Keratinocyte (primary cell): ENCODE measurements around the gene STK35. TPM values are rescaled to one million over a fixed set of nuclear protein-coding genes. Genes with fewer than 3 reads are reported as not detected.

Experiments used
- DNase-seq: peaks from one replicate; pipeline ENCODE4 v3.0.0-alpha.2; 2011; ENCODE audit warnings: low read depth, missing footprints, low spot score
- FAIRE-seq: peaks from 2 replicates; lab custom pipeline; 2011; peaks lifted over from hg19 to GRCh38; lab: Jason Lieb, UNC
- H2AFZ ChIP-seq: 2 replicates; pipeline ENCODE4 v1.6.0; 2012; ENCODE audit warnings: low read length, control low read depth, inconsistent platforms; ENCODE audit not compliant: control insufficient read depth
- H3K27ac ChIP-seq: 2 replicates; pipeline ENCODE4 v1.5.1; 2011; ENCODE audit warnings: low read length; ENCODE audit not compliant: control insufficient read depth, insufficient read depth
- H3K27me3 ChIP-seq: 3 replicates; pipeline ENCODE4 v1.6.0; 2011; ENCODE audit warnings: low read length; ENCODE audit not compliant: control insufficient read depth, insufficient read depth; ENCODE audit errors: extremely low read depth
- H3K36me3 ChIP-seq, 2 experiments: 2 replicates in 1 of 2; 3 replicates in 1 of 2; pipeline ENCODE4 v1.5.1; 2011; ENCODE audit warnings: low read length in 2 of 2, mild to moderate bottlenecking in 1 of 2; ENCODE audit not compliant: control insufficient read depth in 2 of 2, insufficient read depth in 2 of 2; ENCODE audit errors: extremely low read depth in 1 of 2
- H3K4me1 ChIP-seq: 3 replicates; pipeline ENCODE4 v1.5.1; 2011; ENCODE audit warnings: low read length; ENCODE audit not compliant: control insufficient read depth, insufficient read depth; ENCODE audit errors: extremely low read depth
- H3K4me2 ChIP-seq: 3 replicates; pipeline ENCODE4 v1.6.0; 2011; ENCODE audit warnings: low read depth, low read length; ENCODE audit not compliant: control insufficient read depth, insufficient read depth; ENCODE audit errors: extremely low read depth
- H3K4me3 ChIP-seq, 3 experiments: fragments of 200-600 bp in 1 of 3; sonication (generic) in 1 of 3; 2 replicates in 2 of 3; 3 replicates in 1 of 3; pipeline ENCODE4 v1.5.1; 2011 to 2016; ENCODE audit warnings: low read length in 3 of 3, mild to moderate bottlenecking in 3 of 3, control low read depth in 2 of 3, inconsistent platforms in 1 of 3, low read depth in 1 of 3, mixed read lengths in 1 of 3, mixed run types in 1 of 3, moderate library complexity in 1 of 3; ENCODE audit not compliant: control insufficient read depth in 2 of 3, insufficient read depth in 2 of 3; ENCODE audit errors: extremely low read depth in 1 of 3
- H3K79me2 ChIP-seq: 2 replicates; pipeline ENCODE4 v1.6.0; 2012; ENCODE audit warnings: low read length; ENCODE audit not compliant: control insufficient read depth, insufficient read depth
- H3K9ac ChIP-seq: 3 replicates; pipeline ENCODE4 v1.6.0; 2011; ENCODE audit warnings: low read length; ENCODE audit not compliant: control insufficient read depth, insufficient read depth; ENCODE audit errors: extremely low read depth
- H3K9me1 ChIP-seq: 3 replicates; pipeline ENCODE4 v1.6.0; 2011; ENCODE audit warnings: low read length; ENCODE audit not compliant: control insufficient read depth, insufficient read depth; ENCODE audit errors: extremely low read depth
- H3K9me3 ChIP-seq: 2 replicates; pipeline ENCODE4 v1.5.1; 2012; ENCODE audit warnings: low read depth, low read length; ENCODE audit not compliant: control insufficient read depth
- H4K20me1 ChIP-seq: 3 replicates; pipeline ENCODE4 v1.6.0; 2011; ENCODE audit warnings: low read length; ENCODE audit not compliant: control insufficient read depth, insufficient read depth; ENCODE audit errors: extremely low read depth
- EZH2 ChIP-seq: IDR thresholded peaks from one replicate; pipeline ENCODE4 v1.6.1; 2012; ENCODE audit warnings: inconsistent platforms, mild to moderate bottlenecking, low read length, moderate library complexity
- dilution Hi-C: fragments of 300-500 bp; cut with MboI; formaldehyde crosslinking; loops from one replicate; pipeline ENCODE4 v1.7.0; 2020; ENCODE audit warnings: low sequenced_read_pairs; ENCODE audit not compliant: extremely low pct_ligation_motif_present
- polyA plus RNA-seq, 5 experiments: library from polyadenylated mRNA; depleted of rRNA in 3 of 5; stranded (reverse) in 3 of 5; stranded (forward) in 1 of 5; unstranded in 1 of 5; fragments of >200 nt; gene quantifications; 1 replicate in 1 of 5; 2 replicates in 3 of 5; 3 replicates in 1 of 5; pipeline versions ENCODE4 v1.2.1 to v1.2.3, GENCODE V29; 2011 to 2012; ENCODE audit warnings: missing spikeins in 2 of 5, low read depth in 1 of 5, low replicate concordance in 1 of 5
- TF ChIP-seq, protein P1 (sequence below), 3 experiments: IDR thresholded peaks in 1 of 3; conservative IDR thresholded peaks in 1 of 3; optimal IDR thresholded peaks in 1 of 3; 2 replicates in 2 of 3; 3 replicates in 1 of 3; pipeline versions ENCODE3 to v1.5.1; 2011; ENCODE audit warnings: low read length in 3 of 3, mild to moderate bottlenecking in 3 of 3, moderate library complexity in 2 of 3, control low read depth in 1 of 3, inconsistent platforms in 1 of 3; ENCODE audit not compliant: insufficient read depth in 2 of 3; ENCODE audit errors: extremely low read depth in 1 of 3

The STK35 gene
- polyA plus RNA-seq, 1 donor (not counting 4 experiments of a cell fraction or from before 2014, with no cell fraction given), result 6.5 TPM

GRCh38 chr20:2145376-2145775, 43.7 kb downstream of the STK35 start:
- peaks cover 4% of the 10 kb centered on the region for H4K20me1 ChIP-seq
- FAIRE-seq (no peak), DNase-seq (no peak)
- no peak overlapping the region for H3K4me3 ChIP-seq
- TF ChIP-seq, protein P1, sequence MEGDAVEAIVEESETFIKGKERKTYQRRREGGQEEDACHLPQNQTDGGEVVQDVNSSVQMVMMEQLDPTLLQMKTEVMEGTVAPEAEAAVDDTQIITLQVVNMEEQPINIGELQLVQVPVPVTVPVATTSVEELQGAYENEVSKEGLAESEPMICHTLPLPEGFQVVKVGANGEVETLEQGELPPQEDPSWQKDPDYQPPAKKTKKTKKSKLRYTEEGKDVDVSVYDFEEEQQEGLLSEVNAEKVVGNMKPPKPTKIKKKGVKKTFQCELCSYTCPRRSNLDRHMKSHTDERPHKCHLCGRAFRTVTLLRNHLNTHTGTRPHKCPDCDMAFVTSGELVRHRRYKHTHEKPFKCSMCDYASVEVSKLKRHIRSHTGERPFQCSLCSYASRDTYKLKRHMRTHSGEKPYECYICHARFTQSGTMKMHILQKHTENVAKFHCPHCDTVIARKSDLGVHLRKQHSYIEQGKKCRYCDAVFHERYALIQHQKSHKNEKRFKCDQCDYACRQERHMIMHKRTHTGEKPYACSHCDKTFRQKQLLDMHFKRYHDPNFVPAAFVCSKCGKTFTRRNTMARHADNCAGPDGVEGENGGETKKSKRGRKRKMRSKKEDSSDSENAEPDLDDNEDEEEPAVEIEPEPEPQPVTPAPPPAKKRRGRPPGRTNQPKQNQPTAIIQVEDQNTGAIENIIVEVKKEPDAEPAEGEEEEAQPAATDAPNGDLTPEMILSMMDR (optimal IDR thresholded peaks at IDR 0.05 in 1 of 3, IDR thresholded peaks at IDR 0.05 in 1 of 3, conservative IDR thresholded peaks at IDR 0.05 in 1 of 3; ENCODE audit: extremely low read depth in 1 of 3, insufficient read depth in 2 of 3, low read length in 3 of 3), result no peak
- TF ChIP-seq EZH2, result no peak
- H3K9me1 ChIP-seq, result no peaks in the 10 kb centered on the region
- dilution Hi-C loops, result no loop called here
- H3K9me3 ChIP-seq, result no peaks in the 10 kb centered on the region
- H3K4me1 ChIP-seq, result peaks cover under 1% of the 10 kb centered on the region
- H3K9ac ChIP-seq, result no peak overlapping the region
- no peak overlapping the region for H3K4me2 ChIP-seq
- peaks cover 10 to 16% of the 10 kb centered on the region in 2 experiments for H3K36me3 ChIP-seq
- H3K79me2 ChIP-seq, result peaks cover 12% of the 10 kb centered on the region
- H3K27me3 ChIP-seq, result no peaks in the 10 kb centered on the region
- no peak overlapping the region for H3K27ac ChIP-seq
- no peak overlapping the region for H2AFZ ChIP-seq

DNA sequence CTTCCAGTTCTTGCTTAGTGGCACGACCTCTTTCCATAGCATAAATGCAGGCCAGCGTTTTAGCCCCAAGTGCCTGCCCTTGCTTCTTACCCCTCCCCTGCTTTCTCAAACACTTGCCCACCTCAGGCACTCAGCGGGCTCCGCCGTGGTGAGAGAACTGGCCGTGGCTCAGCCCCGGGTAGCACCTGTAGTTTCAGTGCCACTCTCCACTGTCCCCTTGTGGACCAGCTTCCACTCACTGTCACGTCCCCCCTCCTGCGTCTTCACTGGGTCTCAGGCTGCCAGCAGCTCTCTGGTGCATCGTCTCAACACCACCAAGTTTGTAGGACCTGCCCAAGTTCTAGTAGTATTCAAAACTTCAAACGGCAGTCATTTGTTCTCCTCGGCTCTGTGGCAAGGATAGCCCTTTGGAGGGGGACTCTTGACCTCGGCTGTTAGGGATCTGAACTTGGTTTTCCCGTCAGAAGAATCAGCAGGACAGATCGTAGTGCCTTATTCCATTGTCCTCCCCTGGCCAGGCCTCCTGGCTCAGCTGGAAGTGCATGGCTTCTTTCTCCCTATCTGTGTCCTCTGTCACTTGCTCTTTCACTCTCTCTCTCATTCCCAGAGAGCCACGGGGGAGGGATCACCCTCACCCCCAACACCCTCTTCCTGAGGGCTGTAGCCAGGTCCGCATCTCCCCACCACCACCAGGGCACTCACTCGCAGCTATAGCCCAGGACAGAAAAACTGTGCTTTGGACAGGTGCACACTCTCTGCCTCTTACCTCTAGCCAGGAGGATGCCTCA, 44.6 kb downstream of the STK35 start:
- Histone ChIP-seq H3K4me2 (no peak overlapping the region), H3K79me2 (peaks cover 6% of the 10 kb centered on the region), H4K20me1 (no peaks in the 10 kb centered on the region), H2AFZ (no peak overlapping the region), H3K27me3 (no peaks in the 10 kb centered on the region), H3K27ac (no peak overlapping the region), H3K36me3 (peaks cover 10 to 16% of the 10 kb centered on the region in 2 experiments), H3K9ac (no peak overlapping the region), H3K9me1 (peaks cover 4% of the 10 kb centered on the region), H3K4me3 (no peak overlapping the region), H3K9me3 (no peaks in the 10 kb centered on the region), H3K4me1 (peaks cover 10% of the 10 kb centered on the region)
- dilution Hi-C loops, result no loop called here
- TF ChIP-seq, protein P1 (optimal IDR thresholded peaks at IDR 0.05 in 1 of 3, IDR thresholded peaks at IDR 0.05 in 1 of 3, conservative IDR thresholded peaks at IDR 0.05 in 1 of 3; ENCODE audit: extremely low read depth in 1 of 3, insufficient read depth in 2 of 3, low read length in 3 of 3), result no peak
- TF ChIP-seq EZH2, result no peak
- DNase-seq, result no peak
- FAIRE-seq, result no peak
